ENCODE results near the gene IPO7.
"Not testable (repeated sequence)": the region's sequence is repeated elsewhere in the genome, so short reads cannot be mapped to it uniquely, and the experiment has no call there.

IPO7 gene

GRCh38 chr11:9384535-9385326 lies at the start of gene IPO7:
Gene IPO7 (plus strand): TSS chr11:9384652. CDS start chr11:9384764, 112 bp downstream.
- DNase-seq = peak; percentile 98

- no peak for DNase-seq
Observed at GRCh38 chr11:9341638-9342178, 42.7 kb upstream of the IPO7 start.

- peak; percentile 73 for DNase-seq
Observed at GRCh38 chr11:9344061-9344680, 40.3 kb upstream of the IPO7 start.

GRCh38 chr11:9347100-9347499 lies 37.4 kb upstream of the IPO7 start:
- DNase-seq = no peak

GRCh38 chr11:9347779-9348178 lies 36.7 kb upstream of the IPO7 start:
- DNase-seq = not testable (repeated sequence)

GRCh38 chr11:9351321-9351881 lies 33.1 kb upstream of the IPO7 start:
- no peak for DNase-seq

- peak; percentile 40 for DNase-seq
Observed at GRCh38 chr11:9357041-9357440, 27.4 kb upstream of the IPO7 start.

- DNase-seq = not testable (repeated sequence)
Observed at GRCh38 chr11:9360862-9361622, 23.4 kb upstream of the IPO7 start.

- DNase-seq = peak; percentile 26
Observed at GRCh38 chr11:9362393-9362863, 22.0 kb upstream of the IPO7 start.

- peak; percentile 99 for DNase-seq
Observed at GRCh38 chr11:9363954-9364912, 20.2 kb upstream of the IPO7 start.

GRCh38 chr11:9367551-9367950 lies 16.9 kb upstream of the IPO7 start:
- DNase-seq = no peak

- DNase-seq = no peak
Observed at GRCh38 chr11:9377036-9377435, 7.4 kb upstream of the IPO7 start.

GRCh38 chr11:9379041-9379440 lies 5.4 kb upstream of the IPO7 start:
- peak; percentile 36 for DNase-seq

GRCh38 chr11:9380773-9381172 lies 3.7 kb upstream of the IPO7 start:
- no peak for DNase-seq

- peak; percentile 79 for DNase-seq
Observed at GRCh38 chr11:9385327-9385899, 961 bp downstream of the IPO7 start.

GRCh38 chr11:9386086-9386485 lies 1.6 kb downstream of the IPO7 start:
- DNase-seq = no peak

- DNase-seq = no peak
Observed at GRCh38 chr11:9386901-9387300, 2.4 kb downstream of the IPO7 start.

- DNase-seq = no peak
Observed at GRCh38 chr11:9396310-9396709, 11.9 kb downstream of the IPO7 start.

GRCh38 chr11:9396752-9397151 lies 12.3 kb downstream of the IPO7 start:
- DNase-seq = no peak

- no peak for DNase-seq
Observed at GRCh38 chr11:9397746-9398680, 13.6 kb downstream of the IPO7 start.

Measured in DMS53 (cell line).